NCI-H748 (cell line): ENCODE measurements around the gene C11orf68.
A peak's percentile ranks its signal among the peaks of the same experiment; 100 is the strongest.
"Not testable (repeated sequence)": the region's sequence is repeated elsewhere in the genome, so short reads cannot be mapped to it uniquely, and the experiment has no call there.

ENCODE experiments used
- DNase-seq: peaks from one replicate; lab custom pipeline; 2025; ENCODE audit not compliant: unreplicated experiment; lab: John Stamatoyannopoulos, UW

The C11orf68 gene

DNA sequence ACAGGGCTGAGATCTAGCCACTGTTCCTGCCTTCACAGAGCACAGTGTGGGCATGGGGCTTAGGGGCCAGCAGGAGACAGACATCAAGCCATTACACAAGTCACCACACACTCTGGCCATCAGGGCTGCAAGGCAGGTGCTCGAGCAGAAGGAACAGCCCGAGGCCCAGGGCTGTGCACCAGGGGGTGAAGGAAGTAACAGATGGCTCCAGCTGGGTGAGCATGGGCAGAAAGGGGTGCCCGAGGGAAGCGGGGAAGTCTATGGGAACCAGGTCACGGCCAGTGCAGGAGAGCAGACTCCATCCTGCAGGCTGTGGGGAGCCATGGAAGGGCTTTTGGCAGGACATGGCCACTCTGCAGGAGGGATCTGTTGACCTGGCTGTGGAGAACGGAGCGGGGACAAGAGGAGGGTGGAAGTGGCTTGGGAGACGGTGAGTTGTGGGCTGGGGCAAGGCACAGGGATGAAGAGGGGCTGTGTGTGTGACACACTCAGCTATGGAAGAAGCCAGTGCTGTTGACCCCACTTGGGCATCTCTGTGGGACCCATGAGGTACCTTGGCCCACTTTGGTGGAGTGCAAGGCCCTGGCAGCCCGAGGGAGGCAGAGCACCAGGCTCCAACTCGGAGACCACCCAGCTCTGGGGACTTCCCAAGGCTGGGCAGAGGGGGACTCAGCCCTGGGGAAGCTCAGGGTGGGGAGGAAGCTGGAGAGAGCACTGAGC, 3.6 kb downstream of the C11orf68 start:
- DNase-seq = no peak

DNA sequence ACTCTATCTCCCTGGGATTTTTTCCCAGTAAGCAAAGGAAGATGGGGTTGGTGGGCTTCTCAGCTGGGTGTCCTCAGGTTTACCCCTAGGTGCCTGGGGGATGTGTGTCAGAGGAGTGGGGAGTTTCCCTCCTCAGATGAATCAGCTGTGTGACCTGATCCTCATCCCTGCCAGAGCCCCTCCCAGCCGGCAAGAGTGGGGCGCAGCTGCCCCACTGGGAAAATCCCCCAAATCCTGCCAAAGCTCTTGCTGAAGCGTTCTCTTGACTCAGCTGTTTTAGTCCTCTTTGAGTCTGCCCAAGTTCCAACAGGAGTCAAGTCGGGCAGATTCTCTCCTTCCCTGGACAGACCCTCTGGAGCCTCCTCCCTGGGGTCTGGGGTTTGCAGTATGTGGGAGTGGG, 6.0 kb downstream of the C11orf68 start:
- no peak for DNase-seq

DNA sequence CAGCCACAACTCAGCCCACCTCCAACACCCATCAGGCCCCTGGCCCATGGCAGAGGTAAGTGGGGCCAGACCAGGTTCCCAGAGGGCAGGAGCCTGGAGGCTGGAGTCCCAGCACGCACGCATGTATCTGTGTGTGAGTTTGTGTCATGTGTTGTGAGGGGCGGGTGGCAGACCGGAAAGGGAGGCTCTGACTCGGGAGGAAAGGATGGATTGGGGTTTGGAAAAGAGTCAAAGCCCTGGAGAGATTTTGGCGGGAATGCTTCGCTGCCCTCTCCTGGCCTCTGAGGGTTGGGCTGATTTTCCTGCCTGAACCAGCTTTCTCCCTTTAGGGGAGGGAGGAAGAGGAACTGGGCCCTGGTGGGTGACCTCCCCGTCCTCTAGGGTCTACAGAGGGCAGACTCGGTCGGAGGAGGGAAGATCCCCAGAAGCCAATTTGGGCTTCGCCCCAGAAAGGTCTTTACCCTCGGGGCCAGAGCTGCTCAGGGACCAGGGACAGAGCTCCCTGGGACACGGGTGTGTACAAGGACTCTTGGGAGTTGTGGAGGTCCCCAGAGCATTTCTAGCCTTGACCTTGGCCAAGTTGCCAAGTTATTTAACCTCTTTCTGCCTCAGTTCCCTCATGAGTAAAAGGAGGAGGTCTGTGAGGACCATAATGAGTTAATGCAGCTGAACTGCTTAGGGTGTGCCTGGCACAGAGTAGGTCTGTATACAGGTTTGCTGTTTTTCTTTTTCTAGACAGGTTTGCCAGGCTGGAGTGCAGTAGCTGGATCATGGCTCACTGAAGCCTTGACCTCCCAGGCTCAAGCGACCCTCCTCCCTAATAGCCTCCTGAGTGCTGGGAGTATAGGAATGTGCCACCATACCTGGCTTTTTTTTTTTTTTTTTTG, 6.9 kb downstream of the C11orf68 start:
- peak; percentile 56 for DNase-seq

DNA sequence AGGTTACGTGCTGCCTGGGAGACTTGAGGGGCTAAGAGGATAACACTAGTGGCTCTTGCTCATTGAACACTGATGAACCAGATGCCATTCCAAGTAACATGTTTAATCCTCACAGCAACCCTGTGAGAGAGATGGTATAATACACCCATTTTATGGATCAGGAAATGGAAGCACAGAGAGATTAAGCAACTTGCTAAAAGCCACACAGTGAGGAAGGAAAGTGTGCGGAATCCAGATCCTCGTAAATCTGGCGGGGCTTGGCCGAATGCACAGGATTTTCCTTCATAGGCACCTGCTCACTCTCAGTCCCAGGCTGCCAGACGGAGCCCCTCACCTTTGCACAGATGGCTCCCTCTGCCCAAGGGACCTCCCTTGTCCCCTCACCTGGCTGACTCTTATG, 11.0 kb downstream of the C11orf68 start:
- DNase-seq = no peak

DNA sequence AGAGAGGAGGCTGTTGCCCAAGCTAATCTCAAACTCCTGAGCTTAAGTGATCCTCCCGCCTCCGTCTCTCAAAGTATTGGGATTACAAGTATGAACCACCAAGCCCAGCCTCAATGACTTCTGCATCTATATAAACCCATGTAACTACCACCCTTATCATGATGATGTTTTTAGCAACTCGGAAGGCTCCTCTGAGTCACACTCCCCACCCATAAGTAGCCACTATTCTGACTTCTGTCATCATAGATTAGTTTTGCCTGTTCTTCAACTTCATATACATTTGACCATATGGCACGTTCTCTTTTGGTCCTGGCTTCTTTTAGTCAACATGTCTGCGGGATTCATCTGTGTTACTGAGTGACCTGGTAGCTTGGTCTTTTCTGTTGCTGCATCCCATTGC, 12.3 kb downstream of the C11orf68 start:
- no peak for DNase-seq

DNA sequence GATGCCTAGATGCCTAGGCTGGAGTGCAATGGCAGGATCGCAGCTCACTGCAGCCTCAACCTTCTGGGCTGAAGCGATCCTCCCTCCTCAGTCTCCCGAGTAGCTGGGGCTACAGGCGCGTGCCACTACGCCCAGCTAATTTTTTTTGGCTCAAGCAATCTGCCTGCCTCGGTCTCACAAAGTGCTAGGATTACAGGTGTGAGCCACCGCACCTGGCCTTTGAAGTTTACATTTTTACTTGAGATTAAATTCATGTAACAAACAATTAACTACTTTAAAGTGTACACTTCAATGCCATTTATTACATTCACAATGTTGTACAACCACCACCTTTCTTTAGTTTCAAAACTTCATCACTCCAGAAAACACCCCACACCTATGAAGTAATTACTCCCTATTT, 15.1 kb downstream of the C11orf68 start:
- no peak for DNase-seq

DNA sequence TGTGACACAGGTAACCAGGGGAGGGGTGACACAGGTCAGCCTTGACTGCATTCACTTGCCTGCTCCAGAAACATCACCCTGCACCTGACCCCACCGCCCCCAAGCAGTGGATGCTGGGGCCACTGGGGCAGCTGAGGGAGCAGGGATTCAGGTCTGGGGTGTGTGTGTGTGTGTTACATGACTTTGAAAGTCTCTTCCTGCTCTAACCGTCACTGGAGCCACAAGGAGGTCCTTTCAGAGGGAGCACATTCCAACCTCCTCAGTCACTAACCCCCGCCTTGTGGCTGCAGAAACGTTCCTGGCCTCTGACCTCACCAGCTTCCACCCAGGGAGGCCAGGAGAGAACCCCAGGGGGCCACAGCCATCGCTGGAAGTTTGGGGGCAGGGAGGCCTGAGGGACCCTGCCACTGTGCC, 15.8 kb downstream of the C11orf68 start:
- DNase-seq = no peak

DNA sequence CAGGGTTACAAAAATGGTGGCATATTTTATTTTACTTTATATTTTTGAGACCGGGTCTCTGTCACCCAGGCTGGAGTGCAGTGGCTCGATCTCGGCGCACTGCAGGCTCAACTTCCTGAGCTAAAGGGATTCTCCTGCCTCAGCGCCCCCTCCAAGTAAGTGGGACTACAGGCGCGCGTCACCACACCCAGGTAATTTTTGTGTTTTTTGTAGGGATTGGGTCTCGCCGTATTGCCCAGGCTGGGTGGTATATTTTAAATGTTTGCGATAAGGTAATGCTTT, 18.0 kb downstream of the C11orf68 start:
- no peak for DNase-seq

DNA sequence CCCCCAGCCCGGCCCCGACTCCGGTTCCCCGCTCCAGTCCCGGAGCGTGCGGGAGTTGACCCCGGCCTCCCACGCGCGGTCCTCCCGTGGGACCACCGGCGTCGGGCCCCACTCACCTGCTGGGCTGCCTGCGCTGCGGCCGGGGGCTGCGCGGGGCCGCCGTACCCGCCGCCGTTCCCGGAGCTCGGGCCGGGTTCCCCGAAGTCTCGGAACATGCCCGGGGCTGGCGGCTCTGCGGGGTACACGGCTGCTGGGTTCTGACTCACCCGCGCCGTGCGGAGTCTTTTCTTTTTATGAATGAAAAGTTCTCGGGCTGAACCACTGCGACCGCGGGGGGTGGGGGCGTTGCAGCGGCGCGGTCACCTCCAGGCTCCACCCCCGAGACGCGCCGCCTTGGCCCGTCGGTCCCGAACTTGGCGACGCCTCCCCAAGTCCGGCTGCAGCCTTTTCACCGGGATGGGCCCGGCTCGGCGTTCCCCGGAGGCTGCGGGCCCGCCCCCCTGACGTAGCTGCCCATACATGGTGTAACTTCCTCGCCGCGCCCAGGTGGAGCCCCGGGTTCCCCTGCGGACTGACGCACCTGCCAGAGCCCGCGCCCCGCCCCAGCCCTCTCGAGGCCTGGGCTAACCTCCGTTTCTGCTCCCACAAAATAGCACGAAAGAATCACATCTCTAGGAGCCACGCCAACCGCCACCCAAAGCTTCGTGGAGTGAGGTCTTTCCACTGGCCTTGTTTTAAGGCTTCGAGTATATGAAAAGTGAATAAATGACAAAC, 18.6 kb downstream of the C11orf68 start, which contains the start of gene FOSL1:
TSS of gene FOSL1 (minus strand) at position 264 of the 774 bp plus-strand sequence. CDS start at position 215, 49 bp downstream.
- DNase-seq = peak; percentile 87

DNA sequence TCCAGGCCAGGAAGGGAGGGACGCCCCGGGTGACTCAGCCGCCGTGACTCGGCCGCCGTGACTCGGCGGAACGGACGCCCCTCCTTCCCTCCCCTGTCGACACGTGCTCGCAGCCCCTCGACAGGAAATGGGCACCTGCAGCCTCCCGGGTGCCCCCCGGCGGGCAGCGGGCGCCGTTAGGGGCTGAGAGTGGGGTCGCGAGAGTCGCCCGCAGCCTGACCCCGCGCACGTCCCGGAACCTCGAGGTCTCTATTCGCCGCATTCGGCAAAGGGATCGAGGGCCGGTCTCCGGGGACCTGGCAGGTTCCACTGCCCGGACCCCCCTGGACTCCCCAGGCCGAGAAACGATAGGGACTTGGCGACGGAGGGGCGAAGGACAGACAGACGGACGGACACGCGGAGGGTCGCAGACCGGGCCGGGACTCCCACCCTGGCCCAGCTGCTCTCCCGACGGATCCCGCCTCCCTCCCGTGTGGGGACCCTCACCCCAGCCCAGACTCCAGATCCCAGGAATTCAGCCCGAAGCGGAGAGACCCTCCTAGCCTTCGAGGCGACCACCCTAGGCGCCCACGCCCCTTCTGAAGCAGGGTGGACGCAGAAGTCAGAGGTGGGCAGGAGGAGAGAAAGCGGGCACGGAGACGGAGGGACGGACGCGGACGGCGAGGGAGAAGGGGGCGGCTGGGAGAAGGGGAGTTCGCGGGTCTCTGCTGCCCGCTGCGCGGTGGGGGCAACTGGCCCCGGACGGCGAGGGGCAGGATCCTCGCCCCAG, 19.3 kb downstream of the C11orf68 start:
- DNase-seq = no peak

DNA sequence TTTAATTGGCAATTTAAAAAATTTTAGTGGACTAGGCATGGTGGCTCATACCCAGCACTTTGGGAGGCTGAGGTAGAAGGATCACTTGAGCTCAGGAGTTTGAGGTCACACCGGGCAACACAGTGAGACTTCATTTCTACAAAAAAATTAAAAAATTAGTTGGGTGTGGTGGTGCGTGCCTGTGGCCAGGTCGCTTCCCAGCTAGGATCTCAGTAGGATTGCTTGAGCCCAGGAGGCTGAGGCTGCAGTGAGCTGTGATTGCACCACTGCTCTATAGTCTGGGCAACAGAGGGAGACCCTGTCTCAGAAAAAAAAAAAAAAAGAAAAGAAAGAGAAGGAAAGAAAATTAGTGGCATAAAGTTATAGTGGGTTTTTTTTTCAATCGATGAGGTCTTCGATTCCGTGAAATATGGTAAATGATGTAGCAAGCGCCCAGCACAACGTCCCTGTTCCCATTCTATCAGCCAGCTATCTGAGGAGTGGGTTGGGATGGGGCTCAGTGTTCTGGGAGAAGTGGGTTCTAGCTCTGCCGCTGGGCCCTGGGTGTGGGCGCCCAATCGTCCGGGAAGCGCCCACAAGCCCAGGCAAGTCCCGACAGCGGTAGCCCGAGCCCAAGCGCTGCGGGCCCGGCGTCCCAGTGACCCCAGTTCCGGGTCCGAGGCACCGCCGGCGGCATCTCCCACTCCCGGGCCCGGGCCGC, 20.1 kb downstream of the C11orf68 start:
- DNase-seq = no peak

DNA sequence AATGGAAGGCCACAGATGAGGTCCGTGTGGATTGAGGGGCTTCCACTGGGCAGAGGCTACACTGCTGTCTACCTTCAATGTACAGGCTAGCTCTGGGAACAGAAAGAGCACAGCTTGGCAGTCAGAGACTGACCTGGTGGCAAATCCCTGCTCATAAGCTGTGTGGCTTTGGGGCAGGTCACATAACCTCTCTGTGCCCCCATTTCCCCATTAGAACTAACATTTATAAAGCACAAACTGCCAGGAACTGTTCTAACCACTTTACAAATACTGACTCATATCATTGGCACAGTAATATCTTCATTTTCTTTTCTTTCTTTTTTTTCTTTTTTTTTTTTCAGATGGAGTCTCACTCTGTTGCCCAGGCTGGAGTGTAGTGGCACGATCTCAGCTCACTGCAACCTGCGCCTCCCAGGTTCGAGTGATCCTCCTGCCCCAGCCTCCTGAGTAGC, 21.8 kb downstream of the C11orf68 start:
- no peak for DNase-seq

DNA sequence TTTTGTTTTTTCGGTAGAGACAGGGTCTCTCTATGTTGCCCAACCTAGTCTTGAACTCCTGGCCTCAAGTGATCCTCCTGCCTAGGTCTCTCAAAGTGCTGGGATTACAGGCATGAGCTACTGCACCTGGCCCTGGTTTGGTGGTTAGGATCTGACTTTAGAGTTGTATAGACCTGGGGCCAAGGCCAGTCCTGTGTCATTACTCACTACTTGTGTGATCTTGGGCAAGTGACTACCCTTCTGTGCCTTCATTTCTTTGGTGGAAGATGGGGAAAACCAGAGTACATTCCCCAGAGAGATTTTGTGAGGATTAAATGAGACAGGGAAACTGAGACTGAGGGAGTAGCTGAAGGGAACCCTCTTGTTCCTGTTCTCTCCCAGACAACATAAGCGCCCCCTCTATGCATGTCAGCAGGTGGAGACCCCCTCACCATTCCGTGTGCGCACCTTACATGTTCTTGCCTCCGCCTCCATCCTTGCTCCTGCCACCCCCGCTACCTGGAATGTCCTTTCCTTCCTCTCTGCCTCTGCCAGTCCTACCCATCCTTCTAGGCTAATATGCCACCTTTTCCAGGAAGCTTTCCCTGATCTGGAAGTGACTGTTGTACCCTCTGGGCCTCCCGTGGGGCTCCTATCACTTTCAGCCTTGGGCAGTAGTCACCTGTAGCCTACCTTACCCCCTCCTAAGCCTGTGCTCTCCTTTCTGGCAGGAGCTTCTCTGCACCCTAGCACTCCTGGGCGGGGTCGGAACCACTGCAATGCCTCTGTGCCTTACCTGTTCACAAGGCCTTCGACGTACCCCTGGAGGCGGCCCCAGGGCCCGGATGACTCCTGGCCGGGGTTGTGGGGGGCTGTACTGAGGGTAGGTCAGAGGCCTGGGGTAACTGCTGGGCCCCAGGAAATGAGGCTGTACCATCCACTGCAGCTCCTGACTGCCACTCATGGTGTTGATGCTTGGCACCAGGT, 22.5 kb downstream of the C11orf68 start:
- no peak for DNase-seq

DNA sequence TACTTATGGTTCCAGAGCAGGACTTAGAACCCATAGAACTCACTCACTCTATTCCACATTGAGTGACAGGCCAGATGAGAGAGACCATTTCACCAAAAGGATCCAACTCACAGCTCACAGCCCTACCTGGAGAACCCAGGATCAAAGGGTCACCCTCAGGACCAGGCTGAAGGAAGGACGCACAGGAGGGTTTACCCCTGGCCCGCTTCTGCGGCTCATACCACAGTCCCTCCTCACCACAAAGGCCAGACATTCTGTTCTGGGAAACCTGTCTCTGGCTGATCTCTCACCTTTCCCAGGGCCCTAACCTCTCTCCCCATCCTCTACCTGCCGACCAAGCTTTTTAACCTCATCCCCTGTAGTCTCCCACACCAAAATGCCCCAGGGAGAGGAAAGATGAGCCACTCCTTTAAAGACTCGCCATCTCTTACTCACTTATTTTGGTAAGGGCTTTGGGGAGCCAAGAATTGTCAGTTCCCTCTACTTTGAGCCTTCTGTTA, 23.3 kb downstream of the C11orf68 start:
- no peak for DNase-seq

DNA sequence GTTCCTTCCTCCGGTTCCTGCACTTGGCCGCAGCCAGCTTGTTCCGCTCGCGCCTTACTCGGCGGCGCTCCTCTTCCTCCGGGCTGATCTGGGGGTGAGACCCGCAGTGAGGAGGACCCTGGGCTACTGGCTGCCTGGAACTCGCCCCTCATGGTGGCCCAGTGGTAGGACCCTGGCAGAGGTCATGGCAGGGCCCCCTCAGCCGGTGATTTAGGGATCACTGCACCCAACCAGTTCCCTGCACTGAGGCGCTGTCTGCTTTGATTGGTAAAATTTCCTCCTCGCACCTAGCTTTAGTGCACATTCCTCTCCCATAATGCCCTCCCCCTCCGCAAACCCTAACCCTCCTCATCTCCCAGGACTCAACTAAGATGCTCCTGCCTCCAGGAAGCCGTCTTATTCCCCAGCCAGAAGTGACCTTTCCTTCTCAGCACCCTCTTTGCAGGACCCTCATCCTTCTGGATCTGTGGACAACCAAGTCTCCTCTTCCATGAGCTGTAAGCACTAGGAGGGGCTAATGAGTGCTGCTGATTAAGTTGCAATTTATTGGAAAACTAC, 24.7 kb downstream of the C11orf68 start:
- DNase-seq = no peak

DNA sequence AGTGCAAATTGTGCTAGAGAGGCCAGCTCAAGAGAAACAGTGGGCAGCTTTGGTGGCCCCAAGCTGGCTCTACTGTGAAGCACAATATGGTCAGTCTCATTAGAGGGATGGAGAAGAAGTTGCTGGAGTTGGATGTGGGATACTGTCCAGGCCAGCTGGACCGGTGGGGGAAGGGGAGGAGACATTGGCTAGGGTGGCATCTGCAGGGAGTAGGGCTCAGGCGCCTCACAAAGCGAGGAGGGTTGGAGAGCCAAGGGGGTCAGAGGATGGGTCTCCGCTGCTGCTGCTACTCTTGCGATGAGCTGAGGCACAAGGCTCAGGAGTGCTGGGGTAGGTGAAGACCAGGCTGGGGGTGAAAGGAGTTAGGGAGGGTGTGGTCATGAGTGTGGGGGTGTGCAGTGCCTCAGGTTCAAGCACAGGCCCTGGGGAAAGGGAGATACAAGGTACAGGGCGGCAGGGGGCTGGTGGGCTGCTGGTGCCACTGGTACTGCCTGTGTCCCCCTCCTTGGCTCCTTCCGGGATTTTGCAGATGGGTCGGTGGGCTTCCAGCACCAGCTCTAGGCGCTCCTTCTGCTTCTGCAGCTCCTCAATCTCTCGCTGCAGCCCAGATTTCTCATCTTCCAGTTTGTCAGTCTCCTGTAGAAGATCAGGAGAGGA, 26.1 kb downstream of the C11orf68 start:
- DNase-seq = no peak

DNA sequence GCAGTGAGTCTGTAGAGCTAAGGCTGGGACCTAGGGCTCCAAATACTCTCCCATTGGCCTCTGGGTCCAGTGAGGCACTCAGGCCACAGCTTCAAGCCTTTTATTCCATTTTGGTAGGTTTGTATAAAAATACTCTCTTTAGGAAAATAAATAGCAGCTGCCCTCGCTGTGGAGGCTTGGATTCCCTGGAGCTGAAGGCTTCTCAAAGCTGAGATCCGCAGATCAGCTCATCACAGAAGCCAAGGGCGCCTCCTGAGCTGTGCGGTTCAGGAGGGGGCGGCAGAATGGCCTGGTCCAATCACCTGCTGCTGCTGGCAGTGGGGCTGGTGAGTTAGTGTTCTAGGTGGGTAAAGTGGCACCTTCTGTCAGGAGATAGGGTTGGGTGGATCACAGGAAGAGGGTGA, 26.7 kb downstream of the C11orf68 start:
- not testable (repeated sequence) for DNase-seq
